GM23338 (cell line): ENCODE results near the gene WNT11. TPM values are rescaled to one million over a fixed set of nuclear protein-coding genes. Genes with fewer than 3 reads are reported as not detected.

Source experiments
- ATAC-seq: fragments of 200-7000 bp; cut with Tn5 transposase; 3 replicates; pipeline ENCODE4 v1.9.1; 2020
- DNase-seq: peaks from one replicate; pipeline ENCODE4 v3.0.0-alpha.2; 2015; ENCODE audit warnings: low spot score
- H2AFZ ChIP-seq: fragments of 200-600 bp; sonication (generic); 2 replicates; pipeline ENCODE4 v1.8.0; 2016; ENCODE audit warnings: antibody characterized with exemption, mild to moderate bottlenecking, moderate library complexity
- H3F3A ChIP-seq: fragments of 200-600 bp; sonication (generic); replicated peaks from 2 replicates; pipeline ENCODE4 v1.8.0; 2017; ENCODE audit warnings: antibody characterized with exemption, mixed run types, low read depth
- H3K27ac ChIP-seq: fragments of 200-600 bp; sonication (generic); 2 replicates; pipeline ENCODE4 v1.6.1; 2016; ENCODE audit warnings: low read depth
- H3K27me3 ChIP-seq: fragments of 200-600 bp; sonication (generic); 2 replicates; pipeline ENCODE4 v1.8.0; 2016; ENCODE audit warnings: mild to moderate bottlenecking, mixed run types, moderate library complexity; ENCODE audit not compliant: insufficient read depth
- H3K36me3 ChIP-seq: fragments of 200-600 bp; sonication (generic); 2 replicates; pipeline ENCODE4 v1.8.0; 2016; ENCODE audit warnings: mild to moderate bottlenecking; ENCODE audit not compliant: insufficient read depth
- H3K4me1 ChIP-seq: fragments of 200-600 bp; sonication (generic); 2 replicates; pipeline ENCODE4 v1.8.0; 2016; ENCODE audit warnings: mild to moderate bottlenecking, moderate library complexity; ENCODE audit not compliant: insufficient read depth
- H3K4me2 ChIP-seq: fragments of 200-600 bp; sonication (generic); 2 replicates; pipeline ENCODE4 v1.7.1; 2017; ENCODE audit warnings: mixed run types
- H3K4me3 ChIP-seq: fragments of 200-600 bp; sonication (generic); 2 replicates; pipeline ENCODE4 v1.6.1; 2016; ENCODE audit warnings: mixed run types
- H3K79me2 ChIP-seq: fragments of 200-600 bp; sonication (generic); replicated peaks from 2 replicates; pipeline ENCODE4 v1.8.0; 2017; ENCODE audit warnings: mild to moderate bottlenecking; ENCODE audit not compliant: insufficient read depth
- H3K9me2 ChIP-seq: fragments of 200-600 bp; sonication (generic); 2 replicates; pipeline ENCODE4 v1.8.0; 2017; ENCODE audit not compliant: insufficient read depth
- H4K20me1 ChIP-seq: fragments of 200-600 bp; sonication (generic); replicated peaks from 2 replicates; pipeline ENCODE4 v1.8.0; 2017; ENCODE audit warnings: mild to moderate bottlenecking; ENCODE audit not compliant: insufficient read depth
- H3K27ac Mint-ChIP-seq: 2 replicates; pipeline ENCODE4 v1.8.0; 2020; ENCODE audit warnings: inconsistent platforms, mild to moderate bottlenecking, moderate library complexity, mixed read lengths
- H3K27me3 Mint-ChIP-seq: 3 replicates; pipeline ENCODE4 v1.8.0; 2022; ENCODE audit warnings: low read depth, mild to moderate bottlenecking, moderate library complexity, mixed read lengths, inconsistent platforms; ENCODE audit not compliant: insufficient read depth, poor library complexity
- H3K36me3 Mint-ChIP-seq: 3 replicates; pipeline ENCODE4 v1.8.0; 2021; ENCODE audit warnings: low read depth, mild to moderate bottlenecking, inconsistent platforms, moderate library complexity, mixed read lengths
- H3K4me1 Mint-ChIP-seq: 3 replicates; pipeline ENCODE4 v1.8.0; 2020; ENCODE audit warnings: mild to moderate bottlenecking, inconsistent platforms, mixed read lengths
- H3K4me3 Mint-ChIP-seq: 3 replicates; pipeline ENCODE4 v1.8.0; 2021; ENCODE audit warnings: moderate library complexity, mild to moderate bottlenecking, inconsistent platforms, mixed read lengths
- H3K9me3 Mint-ChIP-seq: 3 replicates; pipeline ENCODE4 v1.8.0; 2020; ENCODE audit warnings: moderate library complexity, mild to moderate bottlenecking, inconsistent platforms, mixed read lengths
- CREB1 ChIP-seq: fragments of 250-450 bp; sonication (Bioruptor Pico); IDR thresholded peaks from 2 replicates; pipeline ENCODE4 v1.5.0; 2020; ENCODE audit warnings: low read depth, mild to moderate bottlenecking, moderate library complexity
- CTCF ChIP-seq, 2 experiments: fragments of 200-600 bp in 1 of 2; sonication (generic) in 1 of 2; conservative IDR thresholded peaks; 2 replicates each; pipeline versions ENCODE4 v1.5.1 to v1.6.1; 2016 to 2017; ENCODE audit warnings: antibody characterized with exemption in 2 of 2, low read depth in 2 of 2, mild to moderate bottlenecking in 2 of 2, moderate library complexity in 1 of 2
- ETS1 ChIP-seq: IDR thresholded peaks from 2 replicates; pipeline ENCODE4 v1.6.1; 2016; ENCODE audit warnings: antibody characterized with exemption
- EZH2 ChIP-seq: fragments of 200-600 bp; sonication (generic); IDR thresholded peaks from one replicate; pipeline ENCODE4 v1.8.0; 2017; ENCODE audit warnings: antibody characterized with exemption, mild to moderate bottlenecking, low read depth; ENCODE audit not compliant: unreplicated experiment
- EZH2phosphoT487 ChIP-seq: fragments of 200-600 bp; sonication (generic); IDR thresholded peaks from one replicate; pipeline ENCODE4 v1.8.1; 2018; ENCODE audit warnings: antibody characterized with exemption; ENCODE audit not compliant: unreplicated experiment
- JUNB ChIP-seq: IDR thresholded peaks from one replicate; pipeline ENCODE4 v1.6.1; 2016; ENCODE audit warnings: antibody characterized with exemption; ENCODE audit not compliant: unreplicated experiment
- NANOG ChIP-seq: IDR thresholded peaks from 2 replicates; pipeline ENCODE4 v1.6.1; 2016; ENCODE audit warnings: antibody characterized with exemption, borderline replicate concordance
- POLR2AphosphoS5 ChIP-seq: IDR thresholded peaks from 2 replicates; pipeline ENCODE4 v1.6.1; 2016; ENCODE audit warnings: antibody characterized with exemption, low read depth
- REST ChIP-seq: IDR thresholded peaks from one replicate; pipeline ENCODE4 v1.6.1; 2018; ENCODE audit warnings: antibody characterized with exemption; ENCODE audit not compliant: unreplicated experiment
- STAT1 ChIP-seq: IDR thresholded peaks from one replicate; pipeline ENCODE4 v1.6.1; 2016; ENCODE audit warnings: antibody characterized with exemption; ENCODE audit not compliant: unreplicated experiment
- ZNF114 ChIP-seq: fragments of 250-450 bp; sonication (Bioruptor Pico); IDR thresholded peaks from 2 replicates; pipeline ENCODE4 v1.5.0; 2020; ENCODE audit warnings: mild to moderate bottlenecking, moderate library complexity
- ZNF331 ChIP-seq: fragments of 250-450 bp; sonication (Bioruptor Pico); IDR thresholded peaks from 2 replicates; pipeline ENCODE4 v1.5.0; 2020; ENCODE audit warnings: low read depth, mild to moderate bottlenecking, moderate library complexity
- ZNF462 ChIP-seq: fragments of 250-450 bp; sonication (Bioruptor Pico); IDR thresholded peaks from 2 replicates; pipeline ENCODE4 v1.5.0; 2020; ENCODE audit warnings: mild to moderate bottlenecking, moderate library complexity
- polyA plus RNA-seq: library from polyadenylated mRNA; unstranded; fragments of >200 nt; fragmentation: Nextera tagmentation; extraction: Ambion mirVana; gene quantifications from 2 replicates; pipeline ENCODE4 v1.2.1, GENCODE V29; 2016
- total RNA-seq: library from RNA; depleted of rRNA; stranded (reverse); fragments of >200 nt; shearing (Covaris generic); gene quantifications from 2 replicates; pipeline ENCODE4 v1.2.3, GENCODE V29; 2014

WNT11 gene
- total and polyA plus RNA-seq, 2 experiments from 2014 or later = 0.44 to 0.56 TPM

GRCh38 chr11:76225122-76225611 is 18.9 kb upstream of the WNT11 start:
- no peak overlapping the region; the same call in 2 of the 3 replicates for H3K4me3 Mint-ChIP-seq
- H3K27ac ChIP-seq = no peak overlapping the region
- H4K20me1 ChIP-seq = no peaks in the 10 kb centered on the region
- no peaks in the 10 kb centered on the region for H3K27me3 ChIP-seq
- H3K4me2 ChIP-seq = no peak overlapping the region
- no peak for TF ChIP-seq CREB1 (CRISPR knock-in tag)
- TF ChIP-seq REST = no peak
- TF ChIP-seq NANOG = no peak
- no peak for TF ChIP-seq STAT1
- no peak for TF ChIP-seq ETS1
- no peak for TF ChIP-seq EZH2
- no peak for TF ChIP-seq ZNF114 (CRISPR knock-in tag)
- TF ChIP-seq POLR2AphosphoS5 = no peak
- TF ChIP-seq JUNB = no peak
- TF ChIP-seq ZNF462 = no peak
- no peak for TF ChIP-seq ZNF331 (CRISPR knock-in tag)
- TF ChIP-seq EZH2phosphoT487 = no peak
- no peak for TF ChIP-seq CTCF (conservative IDR thresholded peaks at IDR 0.05; ENCODE audit: low read depth in 2 of 2)
- ATAC-seq (no peak), DNase-seq (no peak)
- H3K9me3 Mint-ChIP-seq = no peaks in the 10 kb centered on the region
- no peak overlapping the region for H3K4me3 ChIP-seq
- H3K4me1 Mint-ChIP-seq = no peaks in the 10 kb centered on the region
- no peak overlapping the region for H3K27ac Mint-ChIP-seq
- no peak overlapping the region for H2AFZ ChIP-seq
- H3K36me3 Mint-ChIP-seq = no peaks in the 10 kb centered on the region
- no peaks in the 10 kb centered on the region for H3K36me3 ChIP-seq
- H3K27me3 Mint-ChIP-seq = peaks cover 3% of the 10 kb centered on the region
- H3K9me2 ChIP-seq = no peaks in the 10 kb centered on the region
- H3K4me1 ChIP-seq = no peaks in the 10 kb centered on the region
- no peaks in the 10 kb centered on the region for H3F3A ChIP-seq
- H3K79me2 ChIP-seq = no peaks in the 10 kb centered on the region
